ENCODE measurements around the gene SSX3.
"Not testable (repeated sequence)": the region's sequence is repeated elsewhere in the genome, so short reads cannot be mapped to it uniquely, and the experiment has no call there.

DNA sequence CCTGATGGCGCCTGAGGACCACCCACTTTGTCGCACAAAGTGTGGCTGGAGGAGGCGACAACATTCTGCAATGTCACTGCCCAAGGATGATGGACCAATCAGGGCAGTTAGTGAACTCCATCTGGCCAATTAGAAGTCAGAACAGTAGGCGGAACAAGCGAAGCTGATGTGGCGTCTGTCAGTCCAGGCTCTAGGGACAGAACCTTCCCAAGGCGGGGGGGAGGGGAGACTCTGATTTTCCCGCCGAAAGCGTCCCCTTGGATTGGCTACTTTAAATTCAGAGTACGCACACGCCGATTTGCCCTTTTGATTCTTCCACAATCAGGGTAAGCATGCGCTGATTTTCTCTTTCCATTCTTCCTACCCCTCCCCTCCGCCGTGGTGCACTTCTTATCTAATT, 26.7 kb upstream of the SSX3 start, which contains the start of gene SSX4:
- TF ChIP-seq, protein P1, sequence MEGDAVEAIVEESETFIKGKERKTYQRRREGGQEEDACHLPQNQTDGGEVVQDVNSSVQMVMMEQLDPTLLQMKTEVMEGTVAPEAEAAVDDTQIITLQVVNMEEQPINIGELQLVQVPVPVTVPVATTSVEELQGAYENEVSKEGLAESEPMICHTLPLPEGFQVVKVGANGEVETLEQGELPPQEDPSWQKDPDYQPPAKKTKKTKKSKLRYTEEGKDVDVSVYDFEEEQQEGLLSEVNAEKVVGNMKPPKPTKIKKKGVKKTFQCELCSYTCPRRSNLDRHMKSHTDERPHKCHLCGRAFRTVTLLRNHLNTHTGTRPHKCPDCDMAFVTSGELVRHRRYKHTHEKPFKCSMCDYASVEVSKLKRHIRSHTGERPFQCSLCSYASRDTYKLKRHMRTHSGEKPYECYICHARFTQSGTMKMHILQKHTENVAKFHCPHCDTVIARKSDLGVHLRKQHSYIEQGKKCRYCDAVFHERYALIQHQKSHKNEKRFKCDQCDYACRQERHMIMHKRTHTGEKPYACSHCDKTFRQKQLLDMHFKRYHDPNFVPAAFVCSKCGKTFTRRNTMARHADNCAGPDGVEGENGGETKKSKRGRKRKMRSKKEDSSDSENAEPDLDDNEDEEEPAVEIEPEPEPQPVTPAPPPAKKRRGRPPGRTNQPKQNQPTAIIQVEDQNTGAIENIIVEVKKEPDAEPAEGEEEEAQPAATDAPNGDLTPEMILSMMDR (IDR thresholded peaks at IDR 0.05), result not testable (repeated sequence)
- not testable (repeated sequence) for TF ChIP-seq POLR2A (IDR thresholded peaks at IDR 0.05)
